ENCODE measurements around the gene MSI2. TPM values are rescaled to one million over a fixed set of nuclear protein-coding genes. Genes with fewer than 3 reads are reported as not detected.

The MSI2 gene
- total and polyA plus RNA-seq, 2 experiments from 2014 or later: 18.9 to 41.8 TPM

DNA sequence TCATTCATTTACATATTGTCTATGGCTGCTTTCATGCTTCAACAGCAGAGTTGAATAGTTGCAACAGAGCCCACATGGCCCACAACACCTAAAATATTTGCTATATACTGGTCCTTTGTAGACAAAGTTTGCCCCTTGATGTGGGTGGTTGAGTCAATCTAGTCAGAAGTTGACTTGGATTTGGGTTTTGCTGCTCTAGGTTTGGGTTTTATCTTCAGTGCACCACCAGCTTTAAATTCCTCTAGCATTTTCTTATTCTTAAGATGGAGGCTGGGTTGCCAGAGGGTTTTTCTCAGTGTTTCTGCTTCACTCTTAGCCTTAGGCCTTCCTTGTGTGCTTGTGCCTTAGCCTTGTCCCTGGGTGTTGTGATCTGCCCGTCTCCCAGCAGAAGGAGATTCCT is 437.7 kb downstream of the MSI2 start (continued):
- TF ChIP-seq, protein P1, sequence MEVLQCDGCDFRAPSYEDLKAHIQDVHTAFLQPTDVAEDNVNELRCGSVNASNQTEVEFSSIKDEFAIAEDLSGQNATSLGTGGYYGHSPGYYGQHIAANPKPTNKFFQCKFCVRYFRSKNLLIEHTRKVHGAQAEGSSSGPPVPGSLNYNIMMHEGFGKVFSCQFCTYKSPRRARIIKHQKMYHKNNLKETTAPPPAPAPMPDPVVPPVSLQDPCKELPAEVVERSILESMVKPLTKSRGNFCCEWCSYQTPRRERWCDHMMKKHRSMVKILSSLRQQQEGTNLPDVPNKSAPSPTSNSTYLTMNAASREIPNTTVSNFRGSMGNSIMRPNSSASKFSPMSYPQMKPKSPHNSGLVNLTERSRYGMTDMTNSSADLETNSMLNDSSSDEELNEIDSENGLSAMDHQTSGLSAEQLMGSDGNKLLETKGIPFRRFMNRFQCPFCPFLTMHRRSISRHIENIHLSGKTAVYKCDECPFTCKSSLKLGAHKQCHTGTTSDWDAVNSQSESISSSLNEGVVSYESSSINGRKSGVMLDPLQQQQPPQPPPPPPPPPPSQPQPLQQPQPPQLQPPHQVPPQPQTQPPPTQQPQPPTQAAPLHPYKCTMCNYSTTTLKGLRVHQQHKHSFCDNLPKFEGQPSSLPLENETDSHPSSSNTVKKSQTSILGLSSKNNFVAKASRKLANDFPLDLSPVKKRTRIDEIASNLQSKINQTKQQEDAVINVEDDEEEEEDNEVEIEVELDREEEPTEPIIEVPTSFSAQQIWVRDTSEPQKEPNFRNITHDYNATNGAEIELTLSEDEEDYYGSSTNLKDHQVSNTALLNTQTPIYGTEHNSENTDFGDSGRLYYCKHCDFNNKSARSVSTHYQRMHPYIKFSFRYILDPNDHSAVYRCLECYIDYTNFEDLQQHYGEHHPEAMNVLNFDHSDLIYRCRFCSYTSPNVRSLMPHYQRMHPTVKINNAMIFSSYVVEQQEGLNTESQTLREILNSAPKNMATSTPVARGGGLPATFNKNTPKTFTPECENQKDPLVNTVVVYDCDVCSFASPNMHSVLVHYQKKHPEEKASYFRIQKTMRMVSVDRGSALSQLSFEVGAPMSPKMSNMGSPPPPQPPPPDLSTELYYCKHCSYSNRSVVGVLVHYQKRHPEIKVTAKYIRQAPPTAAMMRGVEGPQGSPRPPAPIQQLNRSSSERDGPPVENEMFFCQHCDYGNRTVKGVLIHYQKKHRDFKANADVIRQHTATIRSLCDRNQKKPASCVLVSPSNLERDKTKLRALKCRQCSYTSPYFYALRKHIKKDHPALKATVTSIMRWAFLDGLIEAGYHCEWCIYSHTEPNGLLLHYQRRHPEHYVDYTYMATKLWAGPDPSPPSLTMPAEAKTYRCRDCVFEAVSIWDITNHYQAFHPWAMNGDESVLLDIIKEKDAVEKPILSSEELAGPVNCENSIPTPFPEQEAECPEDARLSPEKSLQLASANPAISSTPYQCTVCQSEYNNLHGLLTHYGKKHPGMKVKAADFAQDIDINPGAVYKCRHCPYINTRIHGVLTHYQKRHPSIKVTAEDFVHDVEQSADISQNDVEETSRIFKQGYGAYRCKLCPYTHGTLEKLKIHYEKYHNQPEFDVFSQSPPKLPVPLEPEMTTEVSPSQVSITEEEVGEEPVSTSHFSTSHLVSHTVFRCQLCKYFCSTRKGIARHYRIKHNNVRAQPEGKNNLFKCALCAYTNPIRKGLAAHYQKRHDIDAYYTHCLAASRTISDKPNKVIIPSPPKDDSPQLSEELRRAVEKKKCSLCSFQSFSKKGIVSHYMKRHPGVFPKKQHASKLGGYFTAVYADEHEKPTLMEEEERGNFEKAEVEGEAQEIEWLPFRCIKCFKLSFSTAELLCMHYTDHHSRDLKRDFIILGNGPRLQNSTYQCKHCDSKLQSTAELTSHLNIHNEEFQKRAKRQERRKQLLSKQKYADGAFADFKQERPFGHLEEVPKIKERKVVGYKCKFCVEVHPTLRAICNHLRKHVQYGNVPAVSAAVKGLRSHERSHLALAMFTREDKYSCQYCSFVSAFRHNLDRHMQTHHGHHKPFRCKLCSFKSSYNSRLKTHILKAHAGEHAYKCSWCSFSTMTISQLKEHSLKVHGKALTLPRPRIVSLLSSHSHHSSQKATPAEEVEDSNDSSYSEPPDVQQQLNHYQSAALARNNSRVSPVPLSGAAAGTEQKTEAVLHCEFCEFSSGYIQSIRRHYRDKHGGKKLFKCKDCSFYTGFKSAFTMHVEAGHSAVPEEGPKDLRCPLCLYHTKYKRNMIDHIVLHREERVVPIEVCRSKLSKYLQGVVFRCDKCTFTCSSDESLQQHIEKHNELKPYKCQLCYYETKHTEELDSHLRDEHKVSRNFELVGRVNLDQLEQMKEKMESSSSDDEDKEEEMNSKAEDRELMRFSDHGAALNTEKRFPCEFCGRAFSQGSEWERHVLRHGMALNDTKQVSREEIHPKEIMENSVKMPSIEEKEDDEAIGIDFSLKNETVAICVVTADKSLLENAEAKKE (CRISPR knock-in tag; IDR thresholded peaks at IDR 0.05): no peak

DNA sequence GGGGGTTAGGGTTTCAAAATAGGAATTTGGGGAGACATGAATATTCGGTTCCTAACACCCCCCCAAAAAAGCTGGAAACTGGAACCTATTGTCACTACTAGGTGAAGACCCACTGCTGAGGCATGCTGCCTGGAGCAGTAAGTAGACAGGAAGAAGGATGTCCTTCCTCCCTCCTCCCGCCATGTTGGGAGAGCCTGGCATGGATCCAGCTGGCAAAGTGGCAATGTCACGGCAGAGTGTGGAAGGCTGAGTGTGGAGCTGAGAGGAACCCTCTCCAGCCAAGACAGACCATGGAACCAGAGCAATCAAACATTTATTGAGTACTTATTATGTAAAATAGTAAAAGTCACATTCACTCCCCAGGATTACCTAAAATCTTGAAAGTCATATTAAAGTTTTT is 439.7 kb downstream of the MSI2 start:
- Mint-ChIP-seq H3K4me3 (no peak overlapping the region), H3K9me3 (peaks cover 5% of the 10 kb centered on the region; the same call in 2 of the 3 replicates)
- TF ChIP-seq JUNB (IDR thresholded peaks at IDR 0.05; ENCODE audit: unreplicated experiment) (no peak), POLR2AphosphoS5 (IDR thresholded peaks at IDR 0.05; ENCODE audit: low read depth) (no peak), STAT1 (IDR thresholded peaks at IDR 0.05; ENCODE audit: unreplicated experiment) (no peak), EZH2phosphoT487 (IDR thresholded peaks at IDR 0.05; ENCODE audit: unreplicated experiment) (no peak), NANOG (IDR thresholded peaks at IDR 0.05; ENCODE audit: borderline replicate concordance) (no peak)
- TF ChIP-seq, protein P2, sequence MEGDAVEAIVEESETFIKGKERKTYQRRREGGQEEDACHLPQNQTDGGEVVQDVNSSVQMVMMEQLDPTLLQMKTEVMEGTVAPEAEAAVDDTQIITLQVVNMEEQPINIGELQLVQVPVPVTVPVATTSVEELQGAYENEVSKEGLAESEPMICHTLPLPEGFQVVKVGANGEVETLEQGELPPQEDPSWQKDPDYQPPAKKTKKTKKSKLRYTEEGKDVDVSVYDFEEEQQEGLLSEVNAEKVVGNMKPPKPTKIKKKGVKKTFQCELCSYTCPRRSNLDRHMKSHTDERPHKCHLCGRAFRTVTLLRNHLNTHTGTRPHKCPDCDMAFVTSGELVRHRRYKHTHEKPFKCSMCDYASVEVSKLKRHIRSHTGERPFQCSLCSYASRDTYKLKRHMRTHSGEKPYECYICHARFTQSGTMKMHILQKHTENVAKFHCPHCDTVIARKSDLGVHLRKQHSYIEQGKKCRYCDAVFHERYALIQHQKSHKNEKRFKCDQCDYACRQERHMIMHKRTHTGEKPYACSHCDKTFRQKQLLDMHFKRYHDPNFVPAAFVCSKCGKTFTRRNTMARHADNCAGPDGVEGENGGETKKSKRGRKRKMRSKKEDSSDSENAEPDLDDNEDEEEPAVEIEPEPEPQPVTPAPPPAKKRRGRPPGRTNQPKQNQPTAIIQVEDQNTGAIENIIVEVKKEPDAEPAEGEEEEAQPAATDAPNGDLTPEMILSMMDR (conservative IDR thresholded peaks at IDR 0.05; ENCODE audit: low read depth in 2 of 2): no peak
- TF ChIP-seq, protein P1 (CRISPR knock-in tag; IDR thresholded peaks at IDR 0.05): no peak

More for the DNA sequence above, 439.7 kb downstream of the MSI2 start:
- H3K27me3 ChIP-seq (ENCODE audit: insufficient read depth): no peaks in the 10 kb centered on the region
- no peaks in the 10 kb centered on the region for H3F3A ChIP-seq (replicated peaks; ENCODE audit: low read depth)
- H4K20me1 ChIP-seq (replicated peaks; ENCODE audit: insufficient read depth): no peaks in the 10 kb centered on the region
- peaks cover 8% of the 10 kb centered on the region; the same call in 2 of the 3 replicates for H3K4me1 Mint-ChIP-seq
- ATAC-seq: no peak
- H3K4me3 ChIP-seq: no peak overlapping the region
- no peak overlapping the region for H3K4me2 ChIP-seq
- no peaks in the 10 kb centered on the region for H3K79me2 ChIP-seq (replicated peaks; ENCODE audit: insufficient read depth)
- H3K4me1 ChIP-seq (ENCODE audit: insufficient read depth): peaks cover 4% of the 10 kb centered on the region
- H3K27me3 Mint-ChIP-seq (ENCODE audit: insufficient read depth, low read depth, poor library complexity): no peaks in the 10 kb centered on the region
- no peak for DNase-seq (ENCODE audit: low spot score)
- H3K27ac ChIP-seq (ENCODE audit: low read depth): no peak overlapping the region
- H3K27ac Mint-ChIP-seq: no peak overlapping the region
- peaks cover 10% of the 10 kb centered on the region; the same call in 1 of the 2 replicates for H3K9me2 ChIP-seq (ENCODE audit: insufficient read depth)
- H2AFZ ChIP-seq: no peak overlapping the region
- H3K36me3 ChIP-seq (ENCODE audit: insufficient read depth): no peaks in the 10 kb centered on the region
- peaks cover 2% of the 10 kb centered on the region; the same call in 1 of the 3 replicates for H3K36me3 Mint-ChIP-seq (ENCODE audit: low read depth)

Measured in GM23338 (cell line).